ENCODE results near the gene DDI1. TPM values are rescaled to one million over a fixed set of nuclear protein-coding genes. Genes with fewer than 3 reads are reported as not detected.
A peak's percentile ranks its signal among the peaks of the same experiment; 100 is the strongest.

DDI1 gene
- total and polyA plus RNA-seq, 2 of the 13 experiments (the other 11 are each of a cell fraction or from before 2014, with no cell fraction given) = not detected

GRCh38 chr11:104055596-104055995 lies 19.2 kb downstream of the DDI1 start:
- no peak for ATAC-seq
- no TSS peak for BruUV-seq (replicated peaks)
- DNase-seq (ENCODE audit: low spot score) = no peak
- Histone ChIP-seq H3K27ac (ENCODE audit: extremely low read length, insufficient read depth, low read length) (no peak overlapping the region), H3K4me3 (replicated peaks in 1 of 3; ENCODE audit: insufficient read depth in 1 of 3, low read depth in 2 of 3, low read length in 3 of 3) (no peak overlapping the region), H3K4me1 (ENCODE audit: insufficient read depth, low read length) (no peaks in the 10 kb centered on the region), H2AFZ (ENCODE audit: low read length) (no peak overlapping the region), H3K4me2 (ENCODE audit: low read depth, low read length) (no peak overlapping the region), H3K27me3 (ENCODE audit: control insufficient read depth in 1 of 2, insufficient read depth in 2 of 2, low read length in 2 of 2) (no peaks in the 10 kb centered on the region), H3K9ac (ENCODE audit: insufficient read depth, low read depth, low read length) (no peak overlapping the region), H3K36me3 (replicated peaks in 1 of 2; ENCODE audit: control insufficient read depth in 1 of 2, insufficient read depth in 2 of 2, low read length in 2 of 2) (no peaks in the 10 kb centered on the region), H4K20me1 (ENCODE audit: insufficient read depth, low read length) (no peaks in the 10 kb centered on the region), H3K79me2 (ENCODE audit: insufficient read depth, low read length) (no peaks in the 10 kb centered on the region), H3K9me3 (ENCODE audit: low read length) (no peaks in the 10 kb centered on the region)
- TF ChIP-seq MAFK (conservative IDR thresholded peaks at IDR 0.05 in 1 of 2, IDR thresholded peaks at IDR 0.05 in 1 of 2; ENCODE audit: low read length in 2 of 2) (peak in 1 of 2 experiments; percentile 50; a peak in 2 of 4 replicates), TBX2 (CRISPR knock-in tag; IDR thresholded peaks at IDR 0.05; ENCODE audit: borderline replicate concordance) (no peak), SP4 (CRISPR knock-in tag; IDR thresholded peaks at IDR 0.05) (no peak), RBM39 (IDR thresholded peaks at IDR 0.05; ENCODE audit: low read depth, low read length, poor library complexity, severe bottlenecking) (no peak)
- FAIRE-seq = no peak
- WGBS (ENCODE audit: low lambda C conversion rate) = 2% methylated on average over 1 of the region's 1 CpG
- in situ Hi-C loops (cut with HindIII; ENCODE audit: extremely low pct_ligation_motif_present, low pct_unique_long_range_greater_than_20kb) = no loop called here
- CTCF ChIA-PET (ENCODE audit: low intra/inter-chr PET ratio, low total read pairs) = no interaction called here
- POLR2A ChIA-PET = no interaction called here
- intact Hi-C loops (cut with micrococcal nuclease; ENCODE audit: unreplicated experiment) = no loop called here

- TF ChIP-seq MAFK (conservative IDR thresholded peaks at IDR 0.05 in 1 of 2, IDR thresholded peaks at IDR 0.05 in 1 of 2; ENCODE audit: low read length in 2 of 2) (peak in 1 of 2 experiments; percentile 53; a peak in 2 of 4 replicates), SMYD3 (CRISPR knock-in tag; IDR thresholded peaks at IDR 0.05) (no peak)
- H3K27ac ChIP-seq (ENCODE audit: extremely low read length, insufficient read depth, low read length) = no peak overlapping the region
- no peak for ATAC-seq
- no peak overlapping the region for H3K4me3 ChIP-seq (replicated peaks in 1 of 3; ENCODE audit: insufficient read depth in 1 of 3, low read depth in 2 of 3, low read length in 3 of 3)
- no peaks in the 10 kb centered on the region for H3K36me3 ChIP-seq (replicated peaks in 1 of 2; ENCODE audit: control insufficient read depth in 1 of 2, insufficient read depth in 2 of 2, low read length in 2 of 2)
- in situ Hi-C loops (cut with HindIII; ENCODE audit: extremely low pct_ligation_motif_present, low pct_unique_long_range_greater_than_20kb) (no loop called here), intact Hi-C loops (cut with micrococcal nuclease; ENCODE audit: unreplicated experiment) (no loop called here)
- no peak for DNase-seq (ENCODE audit: low spot score)
- FAIRE-seq = no peak
- POLR2A ChIA-PET = no interaction called here
- no peaks in the 10 kb centered on the region for H4K20me1 ChIP-seq (ENCODE audit: insufficient read depth, low read length)
- BruUV-seq (replicated peaks) = no TSS peak
- H3K9ac ChIP-seq (ENCODE audit: insufficient read depth, low read depth, low read length) = no peak overlapping the region
- no peaks in the 10 kb centered on the region for H3K9me3 ChIP-seq (ENCODE audit: low read length)
- no peak overlapping the region for H2AFZ ChIP-seq (ENCODE audit: low read length)
- CTCF ChIA-PET (ENCODE audit: low intra/inter-chr PET ratio, low total read pairs) = no interaction called here
- H3K27me3 ChIP-seq (ENCODE audit: control insufficient read depth in 1 of 2, insufficient read depth in 2 of 2, low read length in 2 of 2) = no peaks in the 10 kb centered on the region
- H3K4me1 ChIP-seq (ENCODE audit: insufficient read depth, low read length) = no peaks in the 10 kb centered on the region
- H3K4me2 ChIP-seq (ENCODE audit: low read depth, low read length) = no peak overlapping the region
- no peaks in the 10 kb centered on the region for H3K79me2 ChIP-seq (ENCODE audit: insufficient read depth, low read length)
- 18% methylated on average over 5 of the region's 5 CpGs for WGBS (ENCODE audit: low lambda C conversion rate)
Observed at GRCh38 chr11:104057908-104058307, 21.5 kb downstream of the DDI1 start.
